NCI-H1092 treated with DMSO at 0.1 percent for 48 hours (cell line): ENCODE results near the gene PAK5.

Source experiments
- DNase-seq: peaks from one replicate; lab custom pipeline; 2025; lab: John Stamatoyannopoulos, UW

The PAK5 gene

GRCh38 chr20:9517297-9518162 is 321.3 kb downstream of the PAK5 start:
- DNase-seq: no peak

- no peak for DNase-seq
Observed at GRCh38 chr20:9516234-9516871, 322.5 kb downstream of the PAK5 start.

GRCh38 chr20:9515741-9516233 is 323.1 kb downstream of the PAK5 start:
- no peak for DNase-seq

GRCh38 chr20:9515214-9515585 is 323.7 kb downstream of the PAK5 start:
- DNase-seq: no peak

GRCh38 chr20:9514461-9515213 is 324.2 kb downstream of the PAK5 start, which contains the start of gene LAMP5:
Gene LAMP5, plus strand, starts transcription at chr20:9514590. Its CDS starts 263 bp downstream, at chr20:9514853.
- DNase-seq: peak; percentile 41

- DNase-seq: no peak
Observed at GRCh38 chr20:9514072-9514460, 324.8 kb downstream of the PAK5 start.

- no peak for DNase-seq
Observed at GRCh38 chr20:9510911-9511310, 328.0 kb downstream of the PAK5 start.

- no peak for DNase-seq
Observed at GRCh38 chr20:9509246-9509645, 329.6 kb downstream of the PAK5 start.

- no peak for DNase-seq
Observed at GRCh38 chr20:9508696-9509178, 330.1 kb downstream of the PAK5 start.

- DNase-seq: no peak
Observed at GRCh38 chr20:9508240-9508661, 330.6 kb downstream of the PAK5 start.

GRCh38 chr20:9507544-9508239 is 331.2 kb downstream of the PAK5 start:
- no peak for DNase-seq

GRCh38 chr20:9506964-9507369 is 331.9 kb downstream of the PAK5 start:
- DNase-seq: no peak

- DNase-seq: no peak
Observed at GRCh38 chr20:9506280-9506821, 332.5 kb downstream of the PAK5 start.

GRCh38 chr20:9503526-9504245 is 335.2 kb downstream of the PAK5 start:
- DNase-seq: no peak

GRCh38 chr20:9501473-9501872 is 337.4 kb downstream of the PAK5 start:
- no peak for DNase-seq

- DNase-seq: no peak
Observed at GRCh38 chr20:9500121-9500520, 338.8 kb downstream of the PAK5 start.

GRCh38 chr20:9499126-9499899 is 339.6 kb downstream of the PAK5 start:
- no peak for DNase-seq

- DNase-seq: no peak
Observed at GRCh38 chr20:9498322-9498721, 340.6 kb downstream of the PAK5 start.

- no peak for DNase-seq
Observed at GRCh38 chr20:9496155-9496554, 342.7 kb downstream of the PAK5 start.

GRCh38 chr20:9495701-9496100 is 343.2 kb downstream of the PAK5 start:
- DNase-seq: no peak
